GM18505 (cell line): ENCODE data around the gene SPATA2.
"Not testable (repeated sequence)": the region's sequence is repeated elsewhere in the genome, so short reads cannot be mapped to it uniquely, and the experiment has no call there.

Experiments used
- ATAC-seq: cut with Tn5 transposase; IDR thresholded peaks from one replicate; pipeline ENCODE4 v1.9.1; 2021; ENCODE audit not compliant: unreplicated experiment
- POLR2A ChIP-seq: IDR thresholded peaks from 4 replicates; pipeline ENCODE4 v1.6.1; 2011; ENCODE audit warnings: borderline replicate concordance; ENCODE audit not compliant: insufficient read depth, insufficient read length; ENCODE audit errors: extremely low read depth

Gene SPATA2

DNA sequence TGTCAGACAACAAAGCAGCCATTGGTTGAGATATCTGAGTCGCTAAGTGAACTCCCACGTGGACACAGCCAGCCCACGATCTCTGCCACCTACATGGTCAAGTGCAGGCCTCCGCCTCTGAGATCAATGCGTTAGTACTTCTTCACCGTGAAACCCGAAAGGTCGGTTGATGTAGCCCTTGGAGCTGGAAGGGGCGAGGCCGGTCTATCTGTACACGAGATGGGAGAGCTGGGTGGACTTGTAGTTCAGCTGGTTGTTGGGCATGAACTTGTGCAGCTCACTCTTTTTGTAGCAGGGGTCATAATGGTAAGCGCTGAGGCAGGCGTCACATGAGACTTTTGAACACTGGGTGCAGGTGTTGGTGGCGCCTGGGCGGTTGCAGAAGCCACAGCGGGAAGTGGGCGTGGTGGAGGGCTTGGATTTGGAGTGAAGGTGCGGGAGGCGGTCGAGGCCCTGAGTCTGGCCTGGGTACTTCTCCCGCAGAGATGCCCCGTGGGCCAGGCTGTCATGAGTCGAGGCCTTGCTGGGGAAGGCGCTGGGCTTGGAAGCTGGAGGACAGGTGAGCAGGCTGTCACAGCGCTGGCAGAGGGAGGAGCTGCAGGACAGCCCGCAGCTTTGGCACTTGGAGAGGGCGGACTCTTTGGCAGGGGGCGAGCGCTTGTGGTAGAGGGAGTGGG is 9.8 kb downstream of the SPATA2 start:
- no peak for TF ChIP-seq POLR2A
- no peak for ATAC-seq

GRCh38 chr20:49904440-49905214 is 10.7 kb downstream of the SPATA2 start:
- ATAC-seq = no peak
- TF ChIP-seq POLR2A = no peak

GRCh38 chr20:49901588-49901987 is 13.7 kb downstream of the SPATA2 start:
- no peak for TF ChIP-seq POLR2A

DNA sequence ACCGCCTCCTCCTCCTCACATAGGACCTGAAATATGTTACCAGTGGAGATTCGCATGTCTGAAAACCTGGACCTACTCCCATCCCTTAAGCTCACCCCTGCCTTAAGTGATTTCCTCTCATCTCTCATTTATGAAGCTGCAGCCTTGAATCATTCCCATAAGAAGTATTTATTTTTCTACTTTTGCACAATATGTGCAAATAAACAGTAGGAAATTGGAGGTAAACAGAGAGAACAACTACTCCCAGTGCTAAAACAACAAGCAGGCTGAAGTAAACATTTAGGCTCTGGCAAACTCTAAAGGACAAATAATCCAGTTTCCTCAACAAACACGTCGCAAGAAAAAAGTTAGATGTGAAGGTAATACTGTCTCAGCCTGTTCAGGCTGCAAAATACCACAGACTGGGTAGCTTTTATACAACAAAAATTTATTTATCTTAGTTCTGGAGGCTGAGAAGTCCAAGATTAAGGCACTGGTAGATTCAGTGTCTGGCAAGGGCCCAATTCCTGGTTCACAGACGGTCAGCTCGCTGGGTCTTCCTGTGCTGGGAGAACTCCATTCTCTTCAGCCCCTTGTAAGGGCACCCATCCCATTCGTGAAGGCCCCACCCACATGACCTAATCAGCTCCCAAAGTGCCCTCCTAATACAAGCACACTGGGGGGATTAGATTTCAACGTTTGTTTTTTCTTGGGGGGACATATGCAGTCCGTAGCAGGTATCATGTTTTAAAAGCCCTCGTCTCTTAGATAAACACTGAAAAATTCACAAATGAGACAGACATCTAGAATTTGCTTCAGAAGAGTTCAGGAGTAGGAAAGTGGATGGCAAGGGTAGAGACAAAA is 15.6 kb downstream of the SPATA2 start:
- TF ChIP-seq POLR2A = no peak
- ATAC-seq = no peak

More at GRCh38 chr20:49901588-49901987, 13.7 kb downstream of the SPATA2 start:
- no peak for ATAC-seq

- ATAC-seq = no peak
- no peak for TF ChIP-seq POLR2A
These were observed 19.1 kb downstream of the SPATA2 start for GRCh38 chr20:49896204-49896603.

- ATAC-seq = not testable (repeated sequence)
These were observed 19.7 kb downstream of the SPATA2 start for GRCh38 chr20:49895474-49896093.

- no peak for ATAC-seq
These were observed 21.3 kb downstream of the SPATA2 start for GRCh38 chr20:49894073-49894470.

DNA sequence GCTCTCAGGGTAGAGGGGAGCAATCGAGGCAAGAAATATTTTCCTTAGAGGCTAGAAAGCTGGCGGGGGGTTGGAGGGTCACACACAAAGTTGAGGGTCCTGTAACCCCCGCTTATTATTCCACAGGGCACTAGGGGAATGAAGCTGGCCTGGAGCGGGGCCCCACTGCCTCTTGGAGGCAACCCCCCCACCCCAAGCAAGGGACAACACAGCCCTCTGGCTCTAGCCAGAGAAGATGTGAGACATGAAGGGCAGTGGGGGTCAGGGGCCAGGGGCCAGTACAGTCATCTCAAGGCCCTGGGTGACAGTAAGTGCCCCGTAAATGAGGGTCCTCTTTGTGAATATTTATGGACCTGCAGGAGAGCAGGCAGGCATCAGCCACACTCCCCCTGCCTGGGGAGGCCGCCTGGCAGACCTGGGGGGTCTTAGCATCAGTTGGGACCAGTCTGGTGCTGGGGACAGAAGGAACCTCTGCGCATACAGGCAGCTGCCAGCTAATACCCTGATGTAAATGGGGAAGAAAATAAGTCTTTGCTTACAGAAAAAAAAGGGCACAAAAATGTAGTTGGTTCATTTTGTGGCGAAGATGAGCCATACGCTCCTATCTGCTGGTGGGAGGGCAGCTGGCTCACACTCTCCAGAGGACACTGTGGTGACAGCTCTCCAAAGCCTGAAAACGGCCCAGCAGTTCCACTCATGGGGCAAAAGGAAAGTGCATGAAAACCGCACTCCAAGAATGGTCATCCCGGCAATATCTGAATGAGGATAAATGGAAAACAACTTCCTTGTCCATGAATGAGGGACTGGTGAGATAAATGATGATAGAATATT is 21.9 kb downstream of the SPATA2 start:
- no peak for TF ChIP-seq POLR2A

More at GRCh38 chr20:49894073-49894470, 21.3 kb downstream of the SPATA2 start:
- TF ChIP-seq POLR2A = no peak

DNA sequence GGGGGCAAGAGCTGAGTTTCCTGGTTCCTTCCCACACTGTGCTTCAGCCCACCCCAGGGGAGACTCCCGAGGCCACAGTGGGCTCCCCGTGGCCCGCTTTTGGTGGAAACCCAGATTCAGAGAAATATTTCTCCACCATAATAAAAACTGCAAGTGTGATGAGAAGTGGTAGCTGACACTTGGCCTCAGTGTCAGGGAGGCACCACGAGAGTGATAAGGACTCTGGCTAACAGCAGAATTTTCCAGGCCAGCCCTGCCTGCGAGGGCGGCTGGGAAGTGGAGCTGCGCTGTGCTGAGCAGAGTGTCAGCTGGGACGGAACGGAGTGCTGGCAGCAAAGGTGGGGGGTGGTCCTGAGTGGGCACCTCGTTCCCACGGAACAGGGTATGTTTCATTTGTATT is 22.5 kb downstream of the SPATA2 start:
- TF ChIP-seq POLR2A = no peak
- ATAC-seq = no peak

More for the DNA sequence above, 21.9 kb downstream of the SPATA2 start:
- ATAC-seq = no peak

DNA sequence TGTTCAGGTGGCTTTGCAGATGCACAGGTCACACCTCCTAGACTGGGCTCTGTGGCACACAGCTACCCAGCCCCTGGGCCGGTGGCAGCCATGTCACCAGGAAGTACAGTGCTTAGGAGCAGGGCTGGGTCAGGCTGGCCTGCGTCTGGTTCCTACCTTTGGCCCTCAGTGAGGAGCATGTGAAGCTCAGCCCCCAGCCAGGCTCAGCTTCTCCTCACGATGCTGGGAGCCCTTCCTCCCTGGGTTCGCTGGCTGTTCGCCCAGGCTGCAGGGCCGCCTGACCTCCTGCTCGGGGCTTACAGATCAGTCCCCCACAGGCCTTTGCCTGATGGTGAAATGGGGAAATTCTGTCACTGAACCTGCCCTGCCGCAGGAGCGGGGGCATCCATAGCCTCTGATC is 23.1 kb downstream of the SPATA2 start:
- ATAC-seq = no peak
- no peak for TF ChIP-seq POLR2A

- no peak for TF ChIP-seq POLR2A
- no peak for ATAC-seq
These were observed 23.7 kb downstream of the SPATA2 start for GRCh38 chr20:49891476-49892110.
